Calu3 (cell line): ENCODE measurements around the gene SLC4A2. TPM values are rescaled to one million over a fixed set of nuclear protein-coding genes. Genes with fewer than 3 reads are reported as not detected.
A peak's percentile ranks its signal among the peaks of the same experiment; 100 is the strongest.
"Not testable (repeated sequence)": the region's sequence is repeated elsewhere in the genome, so short reads cannot be mapped to it uniquely, and the experiment has no call there.

Source experiments
- BruUV-seq: library from RNA; stranded (reverse); fragments of 400-500 nt; replicated peaks from 2 replicates; lab custom pipeline; 2021; lab: Mats Ljungman, UMichigan
- CTCF ChIA-PET: fragments of 300-600 bp; sonication (Branson Sonifier 250); formaldehyde crosslinking; loops from one replicate; lab custom pipeline; 2022; ENCODE audit warnings: antibody characterized with exemption; lab: Charles Lee
- DNase-seq: peaks from one replicate; pipeline ENCODE4 v3.0.0; 2022
- H3K27ac Mint-ChIP-seq: one replicate; pipeline ENCODE4 v1.8.0; 2022; ENCODE audit warnings: mixed read lengths; ENCODE audit not compliant: unreplicated experiment
- H3K27me3 Mint-ChIP-seq: one replicate; pipeline ENCODE4 v1.8.0; 2022; ENCODE audit warnings: mixed read lengths; ENCODE audit not compliant: unreplicated experiment
- H3K36me3 Mint-ChIP-seq: one replicate; pipeline ENCODE4 v1.8.0; 2022; ENCODE audit warnings: mild to moderate bottlenecking, moderate library complexity, mixed read lengths; ENCODE audit not compliant: insufficient read depth, unreplicated experiment
- H3K4me1 Mint-ChIP-seq: one replicate; pipeline ENCODE4 v1.8.0; 2022; ENCODE audit warnings: mild to moderate bottlenecking, low read depth, mixed read lengths; ENCODE audit not compliant: unreplicated experiment
- H3K4me3 Mint-ChIP-seq: one replicate; pipeline ENCODE4 v1.8.0; 2022; ENCODE audit warnings: mild to moderate bottlenecking, low read depth, moderate library complexity, mixed read lengths; ENCODE audit not compliant: unreplicated experiment
- H3K9me3 Mint-ChIP-seq: one replicate; pipeline ENCODE4 v1.8.0; 2022; ENCODE audit warnings: low read depth, mixed read lengths; ENCODE audit not compliant: unreplicated experiment
- CTCF ChIP-seq: fragments of 200-600 bp; IDR thresholded peaks from one replicate; pipeline ENCODE4 v1.8.0; 2022; ENCODE audit warnings: antibody characterized with exemption; ENCODE audit not compliant: unreplicated experiment
- intact Hi-C: fragments of 100-400 bp; cut with micrococcal nuclease; formaldehyde crosslinking; loops from one replicate; pipeline ENCODE4 v1.10.0; 2022; ENCODE audit not compliant: unreplicated experiment
- total RNA-seq: library from RNA; stranded (reverse); gene quantifications from 2 replicates; pipeline ENCODE4 v1.2.3, GENCODE V29; 2022

Gene SLC4A2
- total RNA-seq, 1 experiment from 2014 or later, result 209 TPM

GRCh38 chr7:151027728-151028130 is 31.7 kb upstream of the SLC4A2 start:
- intact Hi-C loops, result loop anchor here (1.0 to 10.0 kb wide), 4 partner anchors 31 to 83 kb away; partner anchors contain the start of genes FASTK and TMUB1
- Mint-ChIP-seq H3K27ac (peak overlapping the region; percentile 94), H3K36me3 (peaks cover 26% of the 10 kb centered on the region), H3K4me3 (peak overlapping the region; percentile 82), H3K4me1 (peaks cover 55% of the 10 kb centered on the region)
- DNase-seq, H3K27me3 Mint-ChIP-seq, H3K9me3 Mint-ChIP-seq: not testable (repeated sequence)
- TSS peak; percentile 91 for BruUV-seq
- CTCF ChIA-PET, result interaction anchor here (0.7 to 1.4 kb wide), 15 partner anchors 8 to 201 kb away, joined by 3 to 13 read pairs (median 4); partner anchors contain the start of genes CDK5, FASTK, NOS3 and TMUB1

GRCh38 chr7:151028131-151028947 is 31.1 kb upstream of the SLC4A2 start, which contains the start of gene ABCB8:
ABCB8 (plus strand) TSS chr7:151028450; CDS start chr7:151028516, 66 bp downstream.
- Mint-ChIP-seq H3K4me1 (peaks cover 55% of the 10 kb centered on the region), H3K27me3 (no peaks in the 10 kb centered on the region), H3K27ac (peak within 1 kb of the TSS; percentile 94), H3K36me3 (peaks cover 20% of the 10 kb centered on the region), H3K4me3 (peak within 1 kb of the TSS; percentile 82), H3K9me3 (no peaks in the 10 kb centered on the region)
- peak; percentile 99 for DNase-seq
- TSS peak; percentile 84 for BruUV-seq
- TF ChIP-seq CTCF, result peak; percentile 60
- intact Hi-C loops, result loop anchor here (1.0 to 10.0 kb wide), 4 partner anchors 30 to 82 kb away; partner anchors contain the start of genes FASTK and TMUB1
- CTCF ChIA-PET, result interaction anchor here (0.7 to 1.4 kb wide), 18 partner anchors 9 to 200 kb away, joined by 3 to 13 read pairs (median 4); partner anchors contain the start of genes CDK5, FASTK, NOS3 and TMUB1

GRCh38 chr7:151028948-151029501 is 30.4 kb upstream of the SLC4A2 start:
- DNase-seq, result no peak
- Mint-ChIP-seq H3K27me3 (no peaks in the 10 kb centered on the region), H3K9me3 (no peaks in the 10 kb centered on the region), H3K36me3 (peaks cover 20% of the 10 kb centered on the region), H3K4me1 (peaks cover 55% of the 10 kb centered on the region), H3K4me3 (peak overlapping the region; percentile 82), H3K27ac (peak overlapping the region; percentile 94)
- CTCF ChIA-PET, result interaction anchor here (1.0 to 1.4 kb wide), 10 partner anchors 10 to 152 kb away, joined by 3 to 6 read pairs (median 4); partner anchors contain the start of genes FASTK, NOS3 and TMUB1
- intact Hi-C loops, result loop anchor here (1.0 to 10.0 kb wide), 4 partner anchors 29 to 82 kb away; partner anchors contain the start of genes FASTK and TMUB1
- no peak for TF ChIP-seq CTCF
- BruUV-seq, result no TSS peak

- no peak for DNase-seq
- intact Hi-C loops, result no loop called here
- BruUV-seq, result no TSS peak
- CTCF ChIA-PET, result no interaction called here
- no peak overlapping the region for H3K4me3 Mint-ChIP-seq
- no peak for TF ChIP-seq CTCF
- no peaks in the 10 kb centered on the region for H3K27me3 Mint-ChIP-seq
- H3K9me3 Mint-ChIP-seq, result no peaks in the 10 kb centered on the region
- peaks cover 20% of the 10 kb centered on the region for H3K36me3 Mint-ChIP-seq
- H3K27ac Mint-ChIP-seq, result no peak overlapping the region
- peaks cover 37% of the 10 kb centered on the region for H3K4me1 Mint-ChIP-seq
Observed at GRCh38 chr7:151031011-151031410, 28.4 kb upstream of the SLC4A2 start.
